Neutrophil (primary cell): ENCODE data around the gene PLEKHF1.

ENCODE experiments used
- H3K27ac ChIP-seq: fragments of 200-600 bp; sonication (generic); 2 replicates; pipeline ENCODE4 v1.5.1; 2016; ENCODE audit warnings: mild to moderate bottlenecking, moderate library complexity
- H3K27me3 ChIP-seq: fragments of 200-600 bp; sonication (generic); 2 replicates; pipeline ENCODE4 v1.6.0; 2016; ENCODE audit warnings: mild to moderate bottlenecking
- H3K36me3 ChIP-seq: fragments of 200-600 bp; sonication (generic); 2 replicates; pipeline ENCODE4 v1.5.1; 2017
- H3K4me1 ChIP-seq, 2 experiments: fragments of 200-600 bp in 1 of 2; sonication (generic) in 1 of 2; 1 replicate in 1 of 2; 2 replicates in 1 of 2; pipeline versions ENCODE4 v1.5.1 to v1.6.1; 2013 to 2016; ENCODE audit warnings: low read depth in 1 of 2, low read length in 1 of 2, mild to moderate bottlenecking in 1 of 2, moderate library complexity in 1 of 2; ENCODE audit not compliant: control insufficient read depth in 1 of 2, insufficient read depth in 1 of 2
- H3K4me3 ChIP-seq, 2 experiments: fragments of 200-600 bp in 1 of 2; sonication (generic) in 1 of 2; 1 replicate in 1 of 2; 2 replicates in 1 of 2; pipeline ENCODE4 v1.5.1; 2013 to 2016; ENCODE audit warnings: low read depth in 1 of 2, low read length in 1 of 2, mild to moderate bottlenecking in 1 of 2, moderate library complexity in 1 of 2
- H3K9me3 ChIP-seq: fragments of 200-600 bp; sonication (generic); 2 replicates; pipeline ENCODE4 v1.5.1; 2016
- CTCF ChIP-seq: fragments of 200-600 bp; sonication (generic); IDR thresholded peaks from 2 replicates; pipeline ENCODE4 v1.5.1; 2016; ENCODE audit warnings: antibody characterized with exemption

PLEKHF1 gene

GRCh38 chr19:29676586-29676985, 11.3 kb downstream of the PLEKHF1 start:
- TF ChIP-seq CTCF = no peak
- Histone ChIP-seq H3K27me3 (no peaks in the 10 kb centered on the region), H3K36me3 (no peaks in the 10 kb centered on the region), H3K4me3 (no peak overlapping the region), H3K4me1 (peaks cover 18 to 21% of the 10 kb centered on the region in 2 experiments), H3K27ac (no peak overlapping the region), H3K9me3 (no peaks in the 10 kb centered on the region)

- Histone ChIP-seq H3K4me1 (peaks cover 18 to 21% of the 10 kb centered on the region in 2 experiments), H3K9me3 (no peaks in the 10 kb centered on the region), H3K27ac (no peak overlapping the region), H3K4me3 (no peak overlapping the region), H3K27me3 (no peaks in the 10 kb centered on the region), H3K36me3 (no peaks in the 10 kb centered on the region)
- TF ChIP-seq CTCF = no peak
Observed at GRCh38 chr19:29677001-29677817, 11.9 kb downstream of the PLEKHF1 start.

- H3K36me3 ChIP-seq = no peaks in the 10 kb centered on the region
- H3K4me1 ChIP-seq = peaks cover 18 to 21% of the 10 kb centered on the region in 2 experiments
- TF ChIP-seq CTCF = no peak
- H3K9me3 ChIP-seq = no peaks in the 10 kb centered on the region
- no peak overlapping the region for H3K27ac ChIP-seq
- no peaks in the 10 kb centered on the region for H3K27me3 ChIP-seq
- no peak overlapping the region for H3K4me3 ChIP-seq
Observed at GRCh38 chr19:29678484-29679106, 13.3 kb downstream of the PLEKHF1 start.

GRCh38 chr19:29679598-29680210, 14.4 kb downstream of the PLEKHF1 start:
- peak overlapping the region; percentile 72 for H3K27ac ChIP-seq
- no peaks in the 10 kb centered on the region for H3K9me3 ChIP-seq
- H3K36me3 ChIP-seq = no peaks in the 10 kb centered on the region
- no peak for TF ChIP-seq CTCF
- H3K4me1 ChIP-seq = peaks cover 18 to 21% of the 10 kb centered on the region in 2 experiments
- H3K4me3 ChIP-seq = no peak overlapping the region
- H3K27me3 ChIP-seq = no peaks in the 10 kb centered on the region

- no peak for TF ChIP-seq CTCF
- Histone ChIP-seq H3K27me3 (no peaks in the 10 kb centered on the region), H3K4me1 (peaks cover 18 to 21% of the 10 kb centered on the region in 2 experiments), H3K9me3 (no peaks in the 10 kb centered on the region), H3K4me3 (peak overlapping the region; percentile 28 to 32), H3K36me3 (no peaks in the 10 kb centered on the region), H3K27ac (peak overlapping the region; percentile 72)
Observed at GRCh38 chr19:29680447-29680846, 15.2 kb downstream of the PLEKHF1 start.
